ENCODE measurements around the gene HDAC5.

DNA sequence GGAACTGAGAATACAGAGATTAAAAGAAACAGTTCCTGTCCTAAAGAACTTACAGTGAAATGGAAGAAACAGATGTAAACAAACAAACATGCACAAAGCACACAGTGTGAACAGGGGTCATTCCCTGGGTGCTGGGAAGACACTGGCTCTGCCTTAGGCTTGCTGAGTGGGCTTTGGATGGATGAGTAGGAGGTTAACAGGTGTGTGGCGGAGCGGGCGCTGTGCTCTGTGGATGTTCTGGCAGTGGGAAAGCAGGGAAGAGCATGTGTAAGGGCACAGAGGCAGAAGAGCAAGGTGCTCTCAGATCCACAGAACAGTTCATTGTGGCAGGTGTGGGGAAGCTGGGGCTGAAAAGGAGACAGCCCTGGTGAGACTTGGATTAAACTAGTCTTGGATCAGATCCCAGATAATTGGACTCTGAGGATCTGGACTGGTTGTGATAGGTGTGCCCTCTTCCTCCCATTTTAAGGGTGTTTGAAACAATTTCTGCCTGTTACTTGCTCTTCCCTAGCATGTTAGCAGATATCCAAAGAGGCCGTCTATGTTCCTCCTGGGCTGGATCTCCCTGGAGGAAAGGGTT lies 26.4 kb upstream of the HDAC5 start:
- TF ChIP-seq RFX5 (IDR thresholded peaks at IDR 0.05; ENCODE audit: borderline replicate concordance, low read depth, low read length) (no peak), TCF12 (IDR thresholded peaks at IDR 0.05; ENCODE audit: low read depth, low read length) (no peak), POLR2A (IDR thresholded peaks at IDR 0.05; ENCODE audit: control extremely low read depth in 1 of 2, low read depth in 2 of 2, low read length in 2 of 2) (no peak), MAFK (IDR thresholded peaks at IDR 0.05; ENCODE audit: low read depth, low read length) (no peak)
- TF ChIP-seq, protein P1, sequence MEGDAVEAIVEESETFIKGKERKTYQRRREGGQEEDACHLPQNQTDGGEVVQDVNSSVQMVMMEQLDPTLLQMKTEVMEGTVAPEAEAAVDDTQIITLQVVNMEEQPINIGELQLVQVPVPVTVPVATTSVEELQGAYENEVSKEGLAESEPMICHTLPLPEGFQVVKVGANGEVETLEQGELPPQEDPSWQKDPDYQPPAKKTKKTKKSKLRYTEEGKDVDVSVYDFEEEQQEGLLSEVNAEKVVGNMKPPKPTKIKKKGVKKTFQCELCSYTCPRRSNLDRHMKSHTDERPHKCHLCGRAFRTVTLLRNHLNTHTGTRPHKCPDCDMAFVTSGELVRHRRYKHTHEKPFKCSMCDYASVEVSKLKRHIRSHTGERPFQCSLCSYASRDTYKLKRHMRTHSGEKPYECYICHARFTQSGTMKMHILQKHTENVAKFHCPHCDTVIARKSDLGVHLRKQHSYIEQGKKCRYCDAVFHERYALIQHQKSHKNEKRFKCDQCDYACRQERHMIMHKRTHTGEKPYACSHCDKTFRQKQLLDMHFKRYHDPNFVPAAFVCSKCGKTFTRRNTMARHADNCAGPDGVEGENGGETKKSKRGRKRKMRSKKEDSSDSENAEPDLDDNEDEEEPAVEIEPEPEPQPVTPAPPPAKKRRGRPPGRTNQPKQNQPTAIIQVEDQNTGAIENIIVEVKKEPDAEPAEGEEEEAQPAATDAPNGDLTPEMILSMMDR (IDR thresholded peaks at IDR 0.05; ENCODE audit: control extremely low read depth in 1 of 3, insufficient read depth in 1 of 3, low read depth in 1 of 3, low read length in 3 of 3) = no peak

Data from H1 (cell line).